ENCODE results near the gene ESR1.

The ESR1 gene

DNA sequence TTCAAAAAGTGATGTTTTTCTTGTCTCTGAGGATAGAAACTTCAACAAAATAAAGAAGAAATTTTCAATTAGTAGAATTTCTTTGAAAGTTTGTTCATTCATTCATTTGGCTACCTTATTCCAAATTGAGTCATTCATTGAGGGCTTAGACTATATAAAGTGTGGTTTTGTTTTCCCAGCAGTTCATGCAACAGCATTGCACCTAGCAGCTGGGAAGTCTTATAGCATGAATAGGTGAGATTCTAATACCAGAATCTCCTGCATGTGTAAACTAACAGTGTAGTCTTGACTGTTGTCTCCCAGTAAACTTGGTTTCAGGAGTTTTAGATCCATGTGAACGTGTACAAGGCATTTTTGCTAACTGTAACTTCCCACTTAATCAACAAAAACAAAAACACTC, 7.1 kb downstream of the ESR1 start:
- Histone ChIP-seq H3K4me1 (ENCODE audit: control insufficient read depth in 1 of 2, insufficient read depth in 1 of 2, low read depth in 1 of 2, low read length in 1 of 2) (no peaks in the 10 kb centered on the region), H3K27ac (no peak overlapping the region), H3K36me3 (no peaks in the 10 kb centered on the region), H3K9me3 (no peaks in the 10 kb centered on the region), H3K4me3 (ENCODE audit: low read depth in 1 of 2, low read length in 1 of 2) (no peak overlapping the region), H3K27me3 (peaks cover 20% of the 10 kb centered on the region)
- TF ChIP-seq, protein P1, sequence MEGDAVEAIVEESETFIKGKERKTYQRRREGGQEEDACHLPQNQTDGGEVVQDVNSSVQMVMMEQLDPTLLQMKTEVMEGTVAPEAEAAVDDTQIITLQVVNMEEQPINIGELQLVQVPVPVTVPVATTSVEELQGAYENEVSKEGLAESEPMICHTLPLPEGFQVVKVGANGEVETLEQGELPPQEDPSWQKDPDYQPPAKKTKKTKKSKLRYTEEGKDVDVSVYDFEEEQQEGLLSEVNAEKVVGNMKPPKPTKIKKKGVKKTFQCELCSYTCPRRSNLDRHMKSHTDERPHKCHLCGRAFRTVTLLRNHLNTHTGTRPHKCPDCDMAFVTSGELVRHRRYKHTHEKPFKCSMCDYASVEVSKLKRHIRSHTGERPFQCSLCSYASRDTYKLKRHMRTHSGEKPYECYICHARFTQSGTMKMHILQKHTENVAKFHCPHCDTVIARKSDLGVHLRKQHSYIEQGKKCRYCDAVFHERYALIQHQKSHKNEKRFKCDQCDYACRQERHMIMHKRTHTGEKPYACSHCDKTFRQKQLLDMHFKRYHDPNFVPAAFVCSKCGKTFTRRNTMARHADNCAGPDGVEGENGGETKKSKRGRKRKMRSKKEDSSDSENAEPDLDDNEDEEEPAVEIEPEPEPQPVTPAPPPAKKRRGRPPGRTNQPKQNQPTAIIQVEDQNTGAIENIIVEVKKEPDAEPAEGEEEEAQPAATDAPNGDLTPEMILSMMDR (IDR thresholded peaks at IDR 0.05) = no peak

DNA sequence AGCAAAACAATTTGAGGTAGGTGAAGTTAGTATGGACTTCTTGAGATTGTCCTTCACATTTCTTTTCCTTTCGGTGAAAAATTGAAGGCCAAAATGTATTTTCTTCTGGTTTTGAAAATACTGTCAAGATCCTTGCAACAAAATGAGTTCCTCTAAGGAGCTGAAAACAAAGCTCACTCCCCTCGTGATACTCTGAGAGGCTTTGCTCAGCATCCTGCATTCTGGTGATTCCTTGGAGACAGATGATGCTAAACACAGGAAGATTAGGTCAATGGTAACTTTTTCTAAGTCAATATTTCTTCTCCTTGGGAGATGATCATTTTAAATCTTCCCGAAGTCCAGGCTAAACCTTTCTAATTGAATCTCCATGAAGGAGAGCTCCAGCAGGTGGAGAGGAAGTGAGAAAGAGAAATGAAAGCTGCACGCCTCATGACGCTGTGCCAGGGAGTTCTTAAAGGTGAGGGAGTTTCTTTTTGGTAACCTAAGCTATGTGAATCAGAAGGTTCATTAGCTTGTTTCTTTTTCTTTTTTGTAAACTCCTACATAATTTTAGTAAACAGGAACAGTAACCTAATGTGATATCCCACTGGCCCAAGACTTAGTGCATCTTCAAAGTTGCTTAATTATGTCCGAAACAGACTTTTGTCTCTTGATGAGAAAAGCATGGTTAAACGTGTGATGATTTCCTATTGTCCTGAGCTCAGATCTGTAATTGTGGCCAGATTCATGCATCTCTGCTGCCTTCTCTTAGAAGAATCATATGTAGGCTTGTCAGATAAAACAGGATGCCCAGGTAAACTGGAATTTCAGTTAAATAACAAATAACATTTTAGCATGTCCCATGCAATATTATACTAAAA, 15.0 kb downstream of the ESR1 start:
- no peaks in the 10 kb centered on the region for H3K27me3 ChIP-seq
- H3K9me3 ChIP-seq = no peaks in the 10 kb centered on the region
- H3K4me1 ChIP-seq (ENCODE audit: control insufficient read depth in 1 of 2, insufficient read depth in 1 of 2, low read depth in 1 of 2, low read length in 1 of 2) = no peaks in the 10 kb centered on the region
- no peaks in the 10 kb centered on the region for H3K36me3 ChIP-seq
- no peak overlapping the region for H3K27ac ChIP-seq
- TF ChIP-seq, protein P1 (IDR thresholded peaks at IDR 0.05) = no peak
- no peak overlapping the region for H3K4me3 ChIP-seq (ENCODE audit: low read depth in 1 of 2, low read length in 1 of 2)

DNA sequence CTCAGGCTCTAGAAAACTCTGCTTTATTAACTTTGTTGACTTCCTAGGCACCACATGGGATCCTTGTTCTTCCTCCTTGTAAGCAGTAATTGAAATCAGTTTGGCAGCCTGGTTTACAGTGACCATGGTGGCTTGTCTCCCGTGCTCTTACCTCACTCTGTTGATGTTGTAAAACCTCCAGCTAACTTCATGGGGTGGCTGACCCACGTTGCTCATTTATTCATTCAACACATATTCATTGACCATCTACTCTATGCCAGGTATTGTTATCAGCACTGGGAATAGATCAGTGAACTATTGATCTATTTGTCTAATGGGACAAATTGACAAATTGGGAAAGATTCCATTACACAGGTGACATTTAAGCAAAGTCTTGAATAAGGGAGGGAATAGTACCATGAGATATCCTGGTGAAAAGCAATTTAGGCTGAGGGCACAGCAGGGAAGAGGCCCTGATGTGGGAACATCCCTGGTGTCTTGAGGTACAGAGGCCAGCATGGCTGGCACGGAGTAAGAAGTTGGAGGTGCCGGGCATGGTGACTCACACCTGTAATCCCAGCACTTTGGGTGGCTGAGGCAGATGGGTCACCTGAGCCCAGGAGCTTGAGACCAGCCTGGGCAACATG, 19.1 kb downstream of the ESR1 start:
- Histone ChIP-seq H3K27me3 (no peaks in the 10 kb centered on the region), H3K4me1 (ENCODE audit: control insufficient read depth in 1 of 2, insufficient read depth in 1 of 2, low read depth in 1 of 2, low read length in 1 of 2) (no peaks in the 10 kb centered on the region), H3K4me3 (ENCODE audit: low read depth in 1 of 2, low read length in 1 of 2) (no peak overlapping the region), H3K36me3 (no peaks in the 10 kb centered on the region), H3K9me3 (no peaks in the 10 kb centered on the region), H3K27ac (no peak overlapping the region)
- TF ChIP-seq, protein P1 (IDR thresholded peaks at IDR 0.05) = no peak

DNA sequence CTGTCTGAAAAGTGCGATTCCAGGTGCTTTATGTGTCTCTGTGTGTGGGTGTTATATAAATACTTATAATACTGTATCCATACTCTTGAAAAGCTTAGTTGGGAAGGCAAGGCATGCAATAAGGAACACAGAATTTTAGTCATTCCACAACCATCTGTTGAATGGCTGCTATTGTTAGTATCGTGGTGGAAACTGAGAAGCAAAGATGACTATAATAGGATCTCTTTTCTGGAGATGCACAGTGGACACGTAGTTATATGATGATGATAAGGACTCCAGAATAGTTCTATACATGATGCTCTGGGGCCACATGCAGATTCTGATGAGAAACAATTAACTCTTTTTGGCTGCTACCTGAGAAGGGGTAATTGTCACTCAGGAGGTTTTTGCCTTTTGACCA, 25.2 kb downstream of the ESR1 start:
- Histone ChIP-seq H3K9me3 (no peaks in the 10 kb centered on the region), H3K4me3 (ENCODE audit: low read depth in 1 of 2, low read length in 1 of 2) (no peak overlapping the region), H3K27me3 (no peaks in the 10 kb centered on the region), H3K4me1 (ENCODE audit: control insufficient read depth in 1 of 2, insufficient read depth in 1 of 2, low read depth in 1 of 2, low read length in 1 of 2) (no peaks in the 10 kb centered on the region), H3K27ac (no peak overlapping the region), H3K36me3 (no peaks in the 10 kb centered on the region)
- TF ChIP-seq, protein P1 (IDR thresholded peaks at IDR 0.05) = no peak

DNA sequence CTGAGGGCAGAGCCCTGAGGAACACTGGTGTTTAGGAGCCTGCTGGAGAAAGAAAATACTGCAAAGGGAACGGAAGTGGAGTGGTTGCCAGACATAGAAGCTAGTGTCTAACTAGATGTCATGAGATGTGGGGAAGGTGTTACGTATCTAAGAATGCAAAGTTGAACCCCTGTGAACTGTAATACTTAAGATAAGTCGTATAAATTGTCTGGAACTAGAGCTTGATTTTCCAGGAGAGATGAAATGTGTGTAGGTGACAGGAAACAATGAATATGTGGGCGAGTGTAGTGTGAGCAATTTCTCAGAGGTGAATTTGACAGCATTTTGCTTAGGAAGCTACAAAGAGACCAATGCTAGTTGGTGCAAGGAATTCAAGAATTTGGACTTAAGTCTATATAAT, 27.9 kb downstream of the ESR1 start:
- Histone ChIP-seq H3K9me3 (no peaks in the 10 kb centered on the region), H3K27ac (no peak overlapping the region), H3K36me3 (no peaks in the 10 kb centered on the region), H3K27me3 (no peaks in the 10 kb centered on the region), H3K4me1 (ENCODE audit: control insufficient read depth in 1 of 2, insufficient read depth in 1 of 2, low read depth in 1 of 2, low read length in 1 of 2) (no peaks in the 10 kb centered on the region), H3K4me3 (ENCODE audit: low read depth in 1 of 2, low read length in 1 of 2) (no peak overlapping the region)
- TF ChIP-seq, protein P1 (IDR thresholded peaks at IDR 0.05) = no peak
